ENCODE measurements around the gene PDPK1.
"Not testable (repeated sequence)": the region's sequence is repeated elsewhere in the genome, so short reads cannot be mapped to it uniquely, and the experiment has no call there.

PDPK1 gene

GRCh38 chr16:2531696-2532493 lies 5.9 kb upstream of the PDPK1 start:
- Histone ChIP-seq H3K27ac (peak overlapping the region; percentile 61), H3K79me2 (ENCODE audit: insufficient read depth, low read depth) (no peaks in the 10 kb centered on the region), H3K4me2 (peak overlapping the region; percentile 70), H3K27me3 (ENCODE audit: insufficient read depth, low read depth) (no peaks in the 10 kb centered on the region), H3K9ac (peak overlapping the region; percentile 53), H4K20me1 (ENCODE audit: insufficient read depth) (no peaks in the 10 kb centered on the region), H2AFZ (ENCODE audit: low read depth) (peak overlapping the region; percentile 65), H3K36me3 (ENCODE audit: insufficient read depth) (no peaks in the 10 kb centered on the region), H3K4me3 (IDR thresholded peaks at IDR 0.05; ENCODE audit: insufficient read depth, low read depth, low read length) (no peak overlapping the region), H3K4me1 (ENCODE audit: low read depth, poor library complexity, severe bottlenecking) (peaks cover 21% of the 10 kb centered on the region)
- no peak for TF ChIP-seq CTCF (conservative IDR thresholded peaks at IDR 0.05; ENCODE audit: low read depth, low read length)

GRCh38 chr16:2532494-2533141 lies 5.2 kb upstream of the PDPK1 start:
- no peak for TF ChIP-seq CTCF (conservative IDR thresholded peaks at IDR 0.05; ENCODE audit: low read depth, low read length)
- peak overlapping the region; percentile 48 for H3K9ac ChIP-seq
- no peak overlapping the region for H3K4me3 ChIP-seq (IDR thresholded peaks at IDR 0.05; ENCODE audit: insufficient read depth, low read depth, low read length)
- peak overlapping the region; percentile 65 for H3K4me2 ChIP-seq
- H3K36me3 ChIP-seq (ENCODE audit: insufficient read depth): no peaks in the 10 kb centered on the region
- H3K79me2 ChIP-seq (ENCODE audit: insufficient read depth, low read depth): no peaks in the 10 kb centered on the region
- peaks cover 25% of the 10 kb centered on the region for H3K4me1 ChIP-seq (ENCODE audit: low read depth, poor library complexity, severe bottlenecking)
- no peaks in the 10 kb centered on the region for H4K20me1 ChIP-seq (ENCODE audit: insufficient read depth)
- H2AFZ ChIP-seq (ENCODE audit: low read depth): peak overlapping the region; percentile 65
- no peaks in the 10 kb centered on the region for H3K27me3 ChIP-seq (ENCODE audit: insufficient read depth, low read depth)
- H3K27ac ChIP-seq: peak overlapping the region; percentile 61

- H3K4me1 ChIP-seq (ENCODE audit: low read depth, poor library complexity, severe bottlenecking): peaks cover 25% of the 10 kb centered on the region
- not testable (repeated sequence) for H3K27me3 ChIP-seq (ENCODE audit: insufficient read depth, low read depth); H3K36me3 ChIP-seq (ENCODE audit: insufficient read depth); H4K20me1 ChIP-seq (ENCODE audit: insufficient read depth); H3K79me2 ChIP-seq (ENCODE audit: insufficient read depth, low read depth); H3K4me3 ChIP-seq (IDR thresholded peaks at IDR 0.05; ENCODE audit: insufficient read depth, low read depth, low read length)
- H3K9ac ChIP-seq: peak overlapping the region; percentile 48; the same call in 1 of the 2 replicates
- peak overlapping the region; percentile 61 for H3K27ac ChIP-seq
- peak overlapping the region; percentile 65 for H3K4me2 ChIP-seq
- peak overlapping the region; percentile 65 for H2AFZ ChIP-seq (ENCODE audit: low read depth)
Measured at GRCh38 chr16:2533142-2533755, 4.6 kb upstream of the PDPK1 start.

GRCh38 chr16:2533912-2534311 lies 3.9 kb upstream of the PDPK1 start:
- no peak overlapping the region for H3K27ac ChIP-seq
- no peak overlapping the region for H2AFZ ChIP-seq (ENCODE audit: low read depth)
- H3K36me3 ChIP-seq (ENCODE audit: insufficient read depth): no peaks in the 10 kb centered on the region
- H3K4me3 ChIP-seq (IDR thresholded peaks at IDR 0.05; ENCODE audit: insufficient read depth, low read depth, low read length): no peak overlapping the region
- H3K79me2 ChIP-seq (ENCODE audit: insufficient read depth, low read depth): peaks cover 5% of the 10 kb centered on the region
- no peak overlapping the region; the same call in 1 of the 2 replicates for H3K9ac ChIP-seq
- 0 out of 2 replicates have a peak, but pooled peaks cover 4% of the 10 kb centered on the region for H4K20me1 ChIP-seq (ENCODE audit: insufficient read depth)
- H3K27me3 ChIP-seq (ENCODE audit: insufficient read depth, low read depth): no peaks in the 10 kb centered on the region
- H3K4me2 ChIP-seq: no peak overlapping the region; the same call in 1 of the 2 replicates
- H3K4me1 ChIP-seq (ENCODE audit: low read depth, poor library complexity, severe bottlenecking): peaks cover 28% of the 10 kb centered on the region
- TF ChIP-seq CTCF (conservative IDR thresholded peaks at IDR 0.05; ENCODE audit: low read depth, low read length): no peak

- not testable (repeated sequence) for H3K4me2 ChIP-seq; H4K20me1 ChIP-seq (ENCODE audit: insufficient read depth); H3K9ac ChIP-seq; H3K4me3 ChIP-seq (IDR thresholded peaks at IDR 0.05; ENCODE audit: insufficient read depth, low read depth, low read length); H3K27ac ChIP-seq; H3K79me2 ChIP-seq (ENCODE audit: insufficient read depth, low read depth); H3K27me3 ChIP-seq (ENCODE audit: insufficient read depth, low read depth); H2AFZ ChIP-seq (ENCODE audit: low read depth); H3K36me3 ChIP-seq (ENCODE audit: insufficient read depth)
- H3K4me1 ChIP-seq (ENCODE audit: low read depth, poor library complexity, severe bottlenecking): peaks cover 32% of the 10 kb centered on the region
Measured at GRCh38 chr16:2534335-2534734, 3.5 kb upstream of the PDPK1 start.
